H1 (cell line): ENCODE measurements around the gene SAMM50. TPM values are rescaled to one million over a fixed set of nuclear protein-coding genes. Genes with fewer than 3 reads are reported as not detected.

ENCODE experiments used
- CTBP2 ChIP-seq: IDR thresholded peaks from 2 replicates; pipeline ENCODE4 v1.7.0; 2011; ENCODE audit warnings: borderline replicate concordance, mild to moderate bottlenecking, moderate library complexity, mixed read lengths, low read length; ENCODE audit not compliant: insufficient read depth, insufficient read length
- JUND ChIP-seq: IDR thresholded peaks from 2 replicates; pipeline ENCODE4 v1.6.1; 2011; ENCODE audit warnings: mild to moderate bottlenecking, improper control_type of control experiment, low read length
- KDM5A ChIP-seq: fragments of 200-600 bp; IDR thresholded peaks from 2 replicates; pipeline ENCODE4 v1.7.1; 2012; ENCODE audit warnings: mild to moderate bottlenecking, low read length, inconsistent platforms, mixed read lengths
- TBP ChIP-seq: IDR thresholded peaks from 2 replicates; pipeline ENCODE4 v1.6.1; 2011; ENCODE audit warnings: low read depth, low read length, improper control_type of control experiment
- polyA plus RNA-seq, 7 experiments: library from polyadenylated mRNA; depleted of rRNA in 3 of 7; stranded (reverse) in 5 of 7; unstranded in 2 of 7; fragments of >200 nt in 5 of 7; fragments of 200-250 nt in 2 of 7; gene quantifications; 1 replicate in 5 of 7; 2 replicates in 1 of 7; 4 replicates in 1 of 7; pipeline versions ENCODE4 v1.2.1 to v1.2.3, GENCODE V29; 2011 to 2013; ENCODE audit warnings: missing spikeins in 2 of 7, mixed read lengths in 2 of 7
- total RNA-seq: library from RNA; stranded (reverse); fragmentation: NEBNext Ultra II Directional; extraction: Animal tissue kit (Norgen Biotek cat#: 25700); gene quantifications from 2 replicates; pipeline ENCODE4 v1.2.1, GENCODE V29; 2021

SAMM50 gene
- total and polyA plus RNA-seq, 2 of the 8 experiments (the other 6 are each of a cell fraction or from before 2014, with no cell fraction given) = 45.4 to 70.3 TPM

DNA sequence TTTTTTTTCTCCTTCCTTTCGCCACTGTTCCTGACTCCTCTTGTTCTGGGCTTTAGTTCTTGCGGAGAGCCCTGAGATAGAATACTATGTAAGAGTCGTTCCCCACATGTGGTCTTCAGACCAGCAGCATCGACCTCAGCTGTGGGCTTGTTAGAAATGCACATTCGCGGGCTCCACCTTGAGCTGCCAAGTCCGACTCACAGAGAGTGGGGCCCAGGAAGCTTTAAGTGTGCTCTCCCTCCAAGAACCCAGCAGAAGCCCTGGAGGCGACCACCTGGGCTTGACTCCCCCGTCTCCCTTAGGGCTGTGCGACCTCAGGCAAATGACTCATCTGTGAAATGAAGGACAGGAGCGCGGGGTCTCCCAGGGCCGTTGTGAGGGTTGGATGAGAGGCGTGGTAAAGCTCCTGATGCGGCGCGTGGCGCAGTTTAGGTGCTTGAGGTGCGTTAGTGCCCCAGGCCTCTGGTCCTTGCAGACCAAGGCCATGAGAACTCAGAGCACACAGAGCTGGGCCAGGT, 18.8 kb downstream of the SAMM50 start (continued):
- TF ChIP-seq CTBP2 (no peak), KDM5A (no peak), JUND (no peak), TBP (no peak)
